ENCODE measurements around the gene NOP9.
A peak's percentile ranks its signal among the peaks of the same experiment; 100 is the strongest.

The NOP9 gene

DNA sequence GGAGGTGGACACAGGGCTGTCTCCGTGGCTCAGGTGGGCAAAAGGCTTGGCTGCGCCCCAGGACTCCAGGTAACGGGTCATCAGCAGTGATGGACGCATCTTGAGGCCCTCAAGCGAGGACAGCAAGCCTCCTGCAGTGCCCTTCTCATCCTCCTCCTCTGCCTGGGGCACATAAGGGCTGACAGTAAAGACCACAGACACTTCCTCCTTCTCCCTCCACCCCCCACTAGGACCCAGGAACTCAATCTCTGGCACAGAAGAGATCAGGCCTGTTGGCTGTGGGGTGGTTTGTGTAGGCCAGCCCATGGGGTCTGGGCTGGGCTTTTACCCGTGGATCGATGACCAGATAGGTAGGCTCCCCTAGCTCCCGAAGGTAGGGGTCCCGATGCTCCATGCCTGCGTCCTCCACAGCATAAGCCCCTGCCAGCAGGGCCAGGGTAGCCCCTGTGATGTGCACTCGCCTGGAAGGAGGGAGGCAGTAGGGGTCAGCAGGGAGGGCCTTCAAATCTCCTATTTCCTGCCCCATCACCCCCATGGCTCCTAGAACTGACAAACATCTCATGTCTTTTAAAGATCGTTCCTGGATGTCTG is 29.5 kb downstream of the NOP9 start:
- no peak for TF ChIP-seq CTCF (IDR thresholded peaks at IDR 0.05; ENCODE audit: control insufficient read depth, extremely low read depth, insufficient read depth)
- DNase-seq (ENCODE audit: low read depth): no peak
- no peak overlapping the region for H3K4me3 ChIP-seq (ENCODE audit: low read depth, low read length)

GRCh38 chr14:24329736-24330135 is 30.1 kb downstream of the NOP9 start:
- no peak for DNase-seq (ENCODE audit: low read depth)
- TF ChIP-seq CTCF (IDR thresholded peaks at IDR 0.05; ENCODE audit: control insufficient read depth, extremely low read depth, insufficient read depth): no peak
- H3K4me3 ChIP-seq (ENCODE audit: low read depth, low read length): no peak overlapping the region

- DNase-seq (ENCODE audit: low read depth): no peak
- no peak for TF ChIP-seq CTCF (IDR thresholded peaks at IDR 0.05; ENCODE audit: control insufficient read depth, extremely low read depth, insufficient read depth)
- no peak overlapping the region for H3K4me3 ChIP-seq (ENCODE audit: low read depth, low read length)
These were observed 31.5 kb downstream of the NOP9 start for GRCh38 chr14:24330973-24331674.

- TF ChIP-seq CTCF (IDR thresholded peaks at IDR 0.05; ENCODE audit: control insufficient read depth, extremely low read depth, insufficient read depth): no peak
- DNase-seq (ENCODE audit: low read depth): no peak
- no peak overlapping the region for H3K4me3 ChIP-seq (ENCODE audit: low read depth, low read length)
These were observed 32.1 kb downstream of the NOP9 start for GRCh38 chr14:24331731-24332267.

- DNase-seq (ENCODE audit: low read depth): no peak
- TF ChIP-seq CTCF (IDR thresholded peaks at IDR 0.05; ENCODE audit: control insufficient read depth, extremely low read depth, insufficient read depth): peak; percentile 64
- no peak overlapping the region for H3K4me3 ChIP-seq (ENCODE audit: low read depth, low read length)
These were observed 32.8 kb downstream of the NOP9 start for GRCh38 chr14:24332268-24332993.

DNA sequence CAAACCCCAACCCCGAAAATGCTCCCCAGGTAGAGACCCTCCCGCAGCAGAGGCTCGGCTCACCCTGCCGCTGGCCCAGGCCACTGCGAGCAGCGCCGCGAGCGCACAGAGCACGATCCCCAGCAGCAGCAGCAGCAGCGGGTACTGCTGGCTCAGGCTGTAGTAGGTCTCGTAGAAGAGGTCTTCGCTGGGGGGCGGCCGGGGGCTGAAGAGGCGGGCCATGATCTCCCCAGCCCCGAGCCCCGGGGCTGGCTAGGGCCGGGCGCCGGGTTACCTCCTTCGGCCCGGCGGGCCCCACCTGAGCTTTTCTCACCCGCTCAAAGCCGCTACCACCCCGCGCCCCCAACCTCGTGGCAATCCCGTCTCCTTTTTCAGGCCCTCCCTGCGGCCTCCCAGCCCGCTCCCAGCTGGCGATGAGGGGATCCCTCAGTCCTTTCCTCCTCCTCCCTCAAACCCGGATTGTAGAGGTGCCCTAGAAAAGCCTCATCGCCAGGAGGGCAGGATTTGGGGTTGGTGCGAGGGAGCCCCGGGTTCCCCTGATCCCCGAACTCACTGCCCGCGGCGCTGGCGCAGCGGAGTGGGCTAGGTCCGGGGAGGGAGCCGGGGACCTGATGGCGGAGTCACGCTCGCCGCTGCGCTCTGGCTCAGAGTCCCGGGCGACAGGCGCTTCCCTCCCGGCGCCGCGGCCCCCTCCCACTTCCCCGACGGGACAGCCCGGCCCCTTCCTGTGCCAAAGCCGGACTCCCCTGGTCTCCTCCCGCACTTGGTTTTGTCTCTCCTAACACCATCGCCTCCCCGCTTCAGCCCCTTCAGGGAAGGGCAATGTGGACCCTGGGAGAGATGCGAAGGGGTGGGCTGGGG is 35.0 kb downstream of the NOP9 start, which contains the start of gene ADCY4:
Gene ADCY4, minus strand, starts transcription at position 641 of the 861 bp plus-strand sequence. Its CDS starts 419 bp downstream, at position 222.
- no peak for DNase-seq (ENCODE audit: low read depth)
- no peak within 1 kb of the TSS for H3K4me3 ChIP-seq (ENCODE audit: low read depth, low read length)
- TF ChIP-seq CTCF (IDR thresholded peaks at IDR 0.05; ENCODE audit: control insufficient read depth, extremely low read depth, insufficient read depth): no peak
